Measurements from ENCODE around the gene KRT14. TPM values are rescaled to one million over a fixed set of nuclear protein-coding genes. Genes with fewer than 3 reads are reported as not detected.
A peak's percentile ranks its signal among the peaks of the same experiment; 100 is the strongest.

The KRT14 gene
- total RNA-seq, 4 donors from 2014 or later: 2.9 TPM; not detected in 3

DNA sequence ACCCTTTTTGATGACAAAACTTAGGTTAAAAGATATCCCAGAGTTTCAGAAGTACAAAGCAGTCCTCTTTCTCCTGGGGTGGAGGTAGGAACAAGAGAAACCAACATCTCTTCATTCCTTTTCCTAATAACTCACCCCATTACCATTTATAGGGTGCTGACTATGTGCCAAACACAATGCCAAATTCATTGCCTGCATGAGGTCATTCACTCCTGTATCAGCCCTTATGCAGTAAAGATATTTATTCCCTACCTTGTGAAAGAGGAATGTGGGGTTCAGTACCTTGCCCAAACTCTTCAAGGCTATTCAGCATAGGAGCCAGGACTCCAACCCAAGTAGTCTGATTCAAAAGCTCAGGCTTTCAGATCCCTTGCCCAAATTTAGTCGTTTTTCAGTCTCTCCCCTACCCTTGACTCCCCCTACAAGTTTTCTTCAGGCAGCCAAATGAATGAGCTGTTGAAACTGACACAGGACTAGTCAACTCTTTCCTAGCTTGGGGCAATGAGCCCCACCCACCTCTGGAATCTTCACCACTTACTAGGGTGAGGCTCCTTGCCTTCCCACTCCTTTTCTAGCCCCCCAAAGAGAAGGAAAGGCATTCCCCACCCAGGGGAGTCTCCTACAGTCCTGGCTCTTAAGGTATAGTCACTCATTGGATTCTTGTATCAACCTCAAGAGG, 5.9 kb downstream of the KRT14 start:
- intact Hi-C loops (cut with DNase I): no loop called here

DNA sequence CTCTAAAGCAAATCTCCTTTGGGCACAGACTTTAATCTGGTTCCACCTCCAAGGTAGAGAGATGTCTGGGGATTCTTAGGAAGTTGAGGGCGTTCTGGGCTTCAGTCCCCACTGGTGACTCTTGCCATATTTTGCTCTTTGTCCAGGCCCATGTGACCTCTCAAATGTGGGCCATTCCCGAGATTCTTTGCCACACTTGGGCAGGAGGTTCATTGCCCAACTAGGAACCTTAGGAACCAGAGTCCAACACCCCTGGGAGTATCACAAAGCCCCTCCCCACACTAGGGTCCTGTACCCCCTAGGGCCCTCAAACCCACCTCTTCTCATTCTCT, 6.5 kb downstream of the KRT14 start:
- H3K4me1 ChIP-seq: no peaks in the 10 kb centered on the region
- no peak overlapping the region for H3K27ac ChIP-seq (replicated peaks in 1 of 4)
- no peak for TF ChIP-seq POLR2A (IDR thresholded peaks at IDR 0.05; ENCODE audit: low read depth)
- TF ChIP-seq, protein P1, sequence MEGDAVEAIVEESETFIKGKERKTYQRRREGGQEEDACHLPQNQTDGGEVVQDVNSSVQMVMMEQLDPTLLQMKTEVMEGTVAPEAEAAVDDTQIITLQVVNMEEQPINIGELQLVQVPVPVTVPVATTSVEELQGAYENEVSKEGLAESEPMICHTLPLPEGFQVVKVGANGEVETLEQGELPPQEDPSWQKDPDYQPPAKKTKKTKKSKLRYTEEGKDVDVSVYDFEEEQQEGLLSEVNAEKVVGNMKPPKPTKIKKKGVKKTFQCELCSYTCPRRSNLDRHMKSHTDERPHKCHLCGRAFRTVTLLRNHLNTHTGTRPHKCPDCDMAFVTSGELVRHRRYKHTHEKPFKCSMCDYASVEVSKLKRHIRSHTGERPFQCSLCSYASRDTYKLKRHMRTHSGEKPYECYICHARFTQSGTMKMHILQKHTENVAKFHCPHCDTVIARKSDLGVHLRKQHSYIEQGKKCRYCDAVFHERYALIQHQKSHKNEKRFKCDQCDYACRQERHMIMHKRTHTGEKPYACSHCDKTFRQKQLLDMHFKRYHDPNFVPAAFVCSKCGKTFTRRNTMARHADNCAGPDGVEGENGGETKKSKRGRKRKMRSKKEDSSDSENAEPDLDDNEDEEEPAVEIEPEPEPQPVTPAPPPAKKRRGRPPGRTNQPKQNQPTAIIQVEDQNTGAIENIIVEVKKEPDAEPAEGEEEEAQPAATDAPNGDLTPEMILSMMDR (IDR thresholded peaks at IDR 0.05): no peak
- TF ChIP-seq EP300 (IDR thresholded peaks at IDR 0.05): no peak
- no peak for TF ChIP-seq POLR2AphosphoS5 (IDR thresholded peaks at IDR 0.05)
- no peak for DNase-seq (ENCODE audit: extremely low spot score)
- H3K4me3 ChIP-seq: no peak overlapping the region
- H3K27me3 ChIP-seq: peaks cover 0 to 53% (median 0%) of the 10 kb centered on the region in 4 donors
- no peaks in the 10 kb centered on the region for H3K36me3 ChIP-seq
- no peaks in the 10 kb centered on the region for H3K9me3 ChIP-seq
- 89% methylated on average over 2 of the region's 2 CpGs for WGBS
- intact Hi-C loops (cut with DNase I): no loop called here

More for the DNA sequence above, 5.9 kb downstream of the KRT14 start:
- H3K27ac ChIP-seq (replicated peaks in 1 of 4): no peak overlapping the region
- TF ChIP-seq EP300 (IDR thresholded peaks at IDR 0.05) (no peak), POLR2A (IDR thresholded peaks at IDR 0.05; ENCODE audit: low read depth) (no peak), POLR2AphosphoS5 (IDR thresholded peaks at IDR 0.05) (no peak)
- TF ChIP-seq, protein P1 (IDR thresholded peaks at IDR 0.05): no peak
- DNase-seq (ENCODE audit: extremely low spot score): no peak
- WGBS: 65% methylated on average over 1 of the region's 1 CpG
- no peaks in the 10 kb centered on the region for H3K4me1 ChIP-seq
- H3K36me3 ChIP-seq: no peaks in the 10 kb centered on the region
- no peak overlapping the region for H3K4me3 ChIP-seq
- H3K27me3 ChIP-seq: peaks cover 0 to 47% (median 0%) of the 10 kb centered on the region in 4 donors
- no peaks in the 10 kb centered on the region for H3K9me3 ChIP-seq

DNA sequence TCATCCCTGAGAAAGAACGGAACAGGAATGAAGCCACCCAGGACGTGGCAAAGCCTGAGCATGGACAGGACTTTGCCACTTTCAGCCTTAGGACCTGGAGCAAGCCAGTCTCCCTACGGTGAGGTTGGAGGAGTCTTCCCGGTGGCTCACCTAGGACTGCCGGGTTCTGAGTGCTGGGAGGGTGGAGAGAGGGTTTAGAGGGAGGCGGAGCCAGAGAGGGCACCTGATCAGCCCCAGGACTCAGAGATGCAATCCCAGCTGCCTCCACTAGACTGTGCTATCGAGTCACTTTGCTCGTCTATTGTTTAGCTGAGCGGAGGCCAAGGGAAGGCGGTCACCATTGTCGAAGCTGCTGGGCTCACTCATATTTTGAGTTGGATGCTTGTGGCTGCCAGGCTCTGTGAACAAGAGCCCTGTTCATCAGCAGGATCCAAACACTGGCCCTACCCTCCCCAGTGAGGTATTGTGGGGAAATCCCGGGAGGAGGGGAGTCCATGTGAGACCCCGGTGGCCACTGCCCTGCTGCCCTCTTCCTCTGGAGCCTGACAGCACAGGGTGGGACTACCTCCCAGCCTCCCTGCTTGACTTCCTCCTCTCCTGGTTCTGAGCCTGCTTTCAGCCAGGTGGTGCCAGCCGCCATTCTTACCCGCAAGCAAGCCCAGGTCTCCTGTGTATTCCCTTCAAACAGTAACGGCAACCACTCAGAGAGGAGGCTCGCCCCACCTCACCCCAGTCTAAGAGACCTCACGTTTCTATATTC, 7.0 kb downstream of the KRT14 start:
- no peak for DNase-seq (ENCODE audit: extremely low spot score)
- TF ChIP-seq EP300 (IDR thresholded peaks at IDR 0.05): no peak
- TF ChIP-seq, protein P1 (IDR thresholded peaks at IDR 0.05): peak; percentile 30 to 68 (median 52)
- Histone ChIP-seq H3K4me1 (no peaks in the 10 kb centered on the region), H3K27me3 (peaks cover 0 to 54% (median 0%) of the 10 kb centered on the region in 4 donors), H3K27ac (replicated peaks in 1 of 4) (no peak overlapping the region), H3K9me3 (no peaks in the 10 kb centered on the region), H3K4me3 (no peak overlapping the region), H3K36me3 (no peaks in the 10 kb centered on the region)
- intact Hi-C loops (cut with DNase I): no loop called here
- WGBS: 42% methylated on average over 16 of the region's 18 CpGs

DNA sequence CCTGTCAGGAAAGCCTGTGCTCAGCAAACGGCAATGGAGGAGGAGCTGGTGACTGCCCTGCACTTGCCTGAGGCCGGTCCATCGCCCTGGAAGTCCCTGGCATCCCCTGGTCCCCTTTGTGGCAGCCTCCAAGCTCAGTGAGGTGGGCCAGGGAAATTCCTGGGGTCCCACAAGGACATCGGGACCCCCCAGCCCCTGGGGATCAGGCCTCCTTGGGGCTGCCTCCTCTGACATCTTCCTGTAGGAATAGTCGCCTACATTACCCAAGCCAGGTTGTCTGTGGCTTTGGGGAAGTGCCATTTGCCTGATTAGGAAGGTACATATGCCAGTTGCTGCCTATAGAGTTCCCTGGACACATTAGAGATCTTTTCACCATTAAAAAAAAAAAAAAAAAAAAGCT, 7.7 kb downstream of the KRT14 start:
- Histone ChIP-seq H3K27ac (replicated peaks in 1 of 4) (no peak overlapping the region), H3K36me3 (no peaks in the 10 kb centered on the region), H3K4me3 (no peak overlapping the region), H3K4me1 (no peaks in the 10 kb centered on the region), H3K27me3 (peaks cover 0 to 60% (median 0%) of the 10 kb centered on the region in 4 donors), H3K9me3 (no peaks in the 10 kb centered on the region)
- whole genome bisulfite sequencing: 83% methylated on average over 5 of the region's 5 CpGs
- DNase-seq (ENCODE audit: extremely low spot score): no peak
- no peak for TF ChIP-seq POLR2AphosphoS5 (IDR thresholded peaks at IDR 0.05)
- no peak for TF ChIP-seq POLR2A (IDR thresholded peaks at IDR 0.05; ENCODE audit: low read depth)
- TF ChIP-seq EP300 (IDR thresholded peaks at IDR 0.05): no peak
- TF ChIP-seq, protein P1 (IDR thresholded peaks at IDR 0.05): no peak
- intact Hi-C loops (cut with DNase I): no loop called here
